SU-DHL-6 (cell line): Measurements from ENCODE around the gene MYL2.
"Not testable (repeated sequence)": the region's sequence is repeated elsewhere in the genome, so short reads cannot be mapped to it uniquely, and the experiment has no call there.

ENCODE experiments used
- H2AFZ ChIP-seq: fragments of 200-600 bp; sonication (generic); 2 replicates; pipeline ENCODE4 v1.6.1; 2014; ENCODE audit warnings: low read depth, mild to moderate bottlenecking, moderate library complexity, mixed read lengths, antibody characterized with exemption, low read length; ENCODE audit not compliant: severe bottlenecking
- H3F3A ChIP-seq: fragments of 200-600 bp; shearing (Covaris generic); 2 replicates; pipeline ENCODE4 v1.6.0; 2016; ENCODE audit warnings: antibody characterized with exemption, mild to moderate bottlenecking; ENCODE audit not compliant: insufficient read depth
- H3K27ac ChIP-seq: fragments of 200-600 bp; sonication (generic); 2 replicates; pipeline ENCODE4 v1.5.1; 2016; ENCODE audit warnings: low read depth, mild to moderate bottlenecking, low read length, moderate library complexity, mixed read lengths
- H3K27me3 ChIP-seq: fragments of 200-600 bp; sonication (generic), shearing (Covaris generic); 2 replicates; pipeline ENCODE4 v1.6.0; 2014; ENCODE audit warnings: mild to moderate bottlenecking, low read length
- H3K36me3 ChIP-seq: fragments of 200-600 bp; sonication (generic); 2 replicates; pipeline ENCODE4 v1.6.1; 2014; ENCODE audit warnings: mild to moderate bottlenecking, low read length, mixed read lengths
- H3K4me2 ChIP-seq: fragments of 300-600, 200-600 bp; shearing (Covaris generic), sonication (generic); 2 replicates; pipeline ENCODE4 v1.6.0; 2014; ENCODE audit warnings: low read length, low read depth, mild to moderate bottlenecking; ENCODE audit not compliant: poor library complexity, severe bottlenecking
- H3K4me3 ChIP-seq: fragments of 200-600 bp; sonication (generic); 2 replicates; pipeline ENCODE4 v1.5.1; 2014; ENCODE audit warnings: antibody characterized with exemption, low read length, mild to moderate bottlenecking, mixed read lengths; ENCODE audit not compliant: insufficient read depth, poor library complexity, severe bottlenecking
- H3K79me2 ChIP-seq: fragments of 200-600 bp; sonication (generic); 2 replicates; pipeline ENCODE4 v1.6.1; 2014; ENCODE audit warnings: mild to moderate bottlenecking, low read length, moderate library complexity; ENCODE audit not compliant: insufficient read depth
- H3K9ac ChIP-seq: fragments of 200-600 bp; sonication (generic); 2 replicates; pipeline ENCODE4 v1.7.0; 2014; ENCODE audit warnings: mild to moderate bottlenecking, low read length
- H3K9me2 ChIP-seq: fragments of 200-600 bp; sonication (generic); replicated peaks from 2 replicates; pipeline ENCODE4 v1.6.1; 2014; ENCODE audit warnings: low read length; ENCODE audit not compliant: insufficient read depth
- H3K9me3 ChIP-seq: fragments of 200-600 bp; sonication (generic); 2 replicates; pipeline ENCODE4 v1.6.1; 2014; ENCODE audit warnings: low read length, mixed read lengths; ENCODE audit not compliant: insufficient read depth
- H4K20me1 ChIP-seq: fragments of 200-600 bp; sonication (generic); 2 replicates; pipeline ENCODE4 v1.6.1; 2014; ENCODE audit warnings: low read depth, mild to moderate bottlenecking, antibody characterized with exemption, low read length, moderate library complexity, mixed read lengths
- EZH2phosphoT487 ChIP-seq: fragments of 200-600 bp; sonication (generic), shearing (Covaris generic); conservative IDR thresholded peaks from 2 replicates; pipeline ENCODE4 v1.6.1; 2018; ENCODE audit warnings: mild to moderate bottlenecking, antibody characterized with exemption, low read length, moderate library complexity, mixed read lengths
- TF ChIP-seq, protein P1 (sequence below): fragments of 200-600 bp; sonication (generic); IDR thresholded peaks from one replicate; pipeline ENCODE4 v1.5.1; 2017; ENCODE audit warnings: antibody characterized with exemption, mild to moderate bottlenecking, low read length, moderate library complexity; ENCODE audit not compliant: insufficient read depth, poor library complexity, severe bottlenecking

The MYL2 gene

GRCh38 chr12:110960795-110961194 lies 40.4 kb upstream of the MYL2 start:
- H2AFZ ChIP-seq = no peak overlapping the region
- H3K79me2 ChIP-seq = no peaks in the 10 kb centered on the region
- no peak overlapping the region for H3K27ac ChIP-seq
- H3K4me3 ChIP-seq = no peak overlapping the region
- TF ChIP-seq, protein P1, sequence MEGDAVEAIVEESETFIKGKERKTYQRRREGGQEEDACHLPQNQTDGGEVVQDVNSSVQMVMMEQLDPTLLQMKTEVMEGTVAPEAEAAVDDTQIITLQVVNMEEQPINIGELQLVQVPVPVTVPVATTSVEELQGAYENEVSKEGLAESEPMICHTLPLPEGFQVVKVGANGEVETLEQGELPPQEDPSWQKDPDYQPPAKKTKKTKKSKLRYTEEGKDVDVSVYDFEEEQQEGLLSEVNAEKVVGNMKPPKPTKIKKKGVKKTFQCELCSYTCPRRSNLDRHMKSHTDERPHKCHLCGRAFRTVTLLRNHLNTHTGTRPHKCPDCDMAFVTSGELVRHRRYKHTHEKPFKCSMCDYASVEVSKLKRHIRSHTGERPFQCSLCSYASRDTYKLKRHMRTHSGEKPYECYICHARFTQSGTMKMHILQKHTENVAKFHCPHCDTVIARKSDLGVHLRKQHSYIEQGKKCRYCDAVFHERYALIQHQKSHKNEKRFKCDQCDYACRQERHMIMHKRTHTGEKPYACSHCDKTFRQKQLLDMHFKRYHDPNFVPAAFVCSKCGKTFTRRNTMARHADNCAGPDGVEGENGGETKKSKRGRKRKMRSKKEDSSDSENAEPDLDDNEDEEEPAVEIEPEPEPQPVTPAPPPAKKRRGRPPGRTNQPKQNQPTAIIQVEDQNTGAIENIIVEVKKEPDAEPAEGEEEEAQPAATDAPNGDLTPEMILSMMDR = no peak
- no peak for TF ChIP-seq EZH2phosphoT487
- H4K20me1 ChIP-seq = no peaks in the 10 kb centered on the region
- no peaks in the 10 kb centered on the region for H3K9me2 ChIP-seq
- no peaks in the 10 kb centered on the region for H3K9me3 ChIP-seq
- H3K9ac ChIP-seq = no peak overlapping the region
- no peaks in the 10 kb centered on the region for H3K27me3 ChIP-seq
- no peak overlapping the region for H3K4me2 ChIP-seq
- H3F3A ChIP-seq = no peaks in the 10 kb centered on the region
- H3K36me3 ChIP-seq = no peaks in the 10 kb centered on the region

- Histone ChIP-seq H3K4me2 (no peak overlapping the region), H3K9me2 (no peaks in the 10 kb centered on the region), H3F3A (no peaks in the 10 kb centered on the region), H3K27ac (no peak overlapping the region), H4K20me1 (no peaks in the 10 kb centered on the region), H3K9ac (no peak overlapping the region), H3K27me3 (no peaks in the 10 kb centered on the region), H3K36me3 (no peaks in the 10 kb centered on the region), H3K9me3 (no peaks in the 10 kb centered on the region), H2AFZ (no peak overlapping the region), H3K79me2 (no peaks in the 10 kb centered on the region), H3K4me3 (no peak overlapping the region)
- no peak for TF ChIP-seq EZH2phosphoT487
- TF ChIP-seq, protein P1 = no peak
These were observed 37.3 kb upstream of the MYL2 start for GRCh38 chr12:110957652-110958051.

GRCh38 chr12:110957159-110957558 lies 36.8 kb upstream of the MYL2 start:
- H3K27ac ChIP-seq = no peak overlapping the region

DNA sequence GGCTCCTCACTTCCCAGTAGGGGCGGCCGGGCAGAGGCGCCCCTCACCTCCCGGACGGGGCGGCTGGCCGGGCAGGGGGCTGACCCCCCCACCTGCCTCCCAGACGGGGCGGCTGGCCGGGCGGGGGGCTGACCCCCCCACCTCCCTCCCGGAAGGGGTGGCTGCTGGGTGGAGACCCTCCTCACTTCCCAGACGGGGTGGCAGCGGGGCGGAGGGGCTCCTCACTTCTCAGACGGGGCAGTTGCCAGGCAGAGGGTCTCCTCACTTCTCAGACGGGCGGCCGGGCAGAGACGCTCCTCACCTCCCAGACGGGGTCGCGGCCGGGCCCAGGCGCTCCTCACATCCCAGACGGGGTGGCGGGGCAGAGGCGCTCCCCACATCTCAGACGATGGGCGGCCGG lies 30.5 kb upstream of the MYL2 start:
- not testable (repeated sequence) for H3F3A ChIP-seq, H4K20me1 ChIP-seq, H3K9ac ChIP-seq, H3K9me3 ChIP-seq, H3K27me3 ChIP-seq, H3K9me2 ChIP-seq, H3K4me3 ChIP-seq, H3K36me3 ChIP-seq, H3K4me2 ChIP-seq, H3K79me2 ChIP-seq, H3K27ac ChIP-seq, H2AFZ ChIP-seq

More at GRCh38 chr12:110957159-110957558, 36.8 kb upstream of the MYL2 start:
- Histone ChIP-seq H3K9ac (no peak overlapping the region), H3K9me3 (no peaks in the 10 kb centered on the region), H3K27me3 (no peaks in the 10 kb centered on the region), H3K79me2 (no peaks in the 10 kb centered on the region), H3K4me2 (no peak overlapping the region), H4K20me1 (no peaks in the 10 kb centered on the region), H2AFZ (no peak overlapping the region), H3K36me3 (no peaks in the 10 kb centered on the region), H3K4me3 (no peak overlapping the region), H3K9me2 (no peaks in the 10 kb centered on the region), H3F3A (no peaks in the 10 kb centered on the region)
- TF ChIP-seq EZH2phosphoT487 = no peak
- TF ChIP-seq, protein P1 = no peak

DNA sequence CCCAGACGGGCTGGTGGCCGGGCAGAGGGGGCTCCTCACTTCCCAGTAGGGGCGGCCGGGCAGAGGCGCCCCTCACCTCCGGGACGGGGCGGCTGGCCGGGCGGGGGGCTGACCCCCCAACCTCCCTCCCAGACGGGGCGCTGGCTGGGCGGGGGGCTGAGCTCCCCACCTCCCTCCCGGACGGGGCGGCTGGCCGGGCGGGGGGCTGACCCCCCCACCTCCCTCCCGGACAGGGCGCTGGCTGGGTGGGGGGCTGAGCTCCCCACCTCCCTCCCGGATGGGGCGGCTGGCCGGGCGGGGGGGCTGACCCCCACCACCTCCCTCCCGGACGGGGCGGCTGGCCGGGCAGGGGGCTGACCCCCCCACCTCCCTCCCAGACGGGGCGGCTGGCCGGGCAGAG lies 30.1 kb upstream of the MYL2 start:
- peaks cover 13% of the 10 kb centered on the region; the same call in 1 of the 2 replicates for H3K9me3 ChIP-seq
- not testable (repeated sequence) for H3K36me3 ChIP-seq, H4K20me1 ChIP-seq

More for the DNA sequence above, 30.1 kb upstream of the MYL2 start:
- not testable (repeated sequence) for H3K9ac ChIP-seq, H3K79me2 ChIP-seq, H3K27me3 ChIP-seq, H3F3A ChIP-seq, H3K4me3 ChIP-seq, H2AFZ ChIP-seq, H3K27ac ChIP-seq, H3K4me2 ChIP-seq, H3K9me2 ChIP-seq
